MM.1S (cell line): ENCODE measurements around the gene RALA.
A peak's percentile ranks its signal among the peaks of the same experiment; 100 is the strongest.

ENCODE experiments used
- DNase-seq: peaks from one replicate; pipeline ENCODE4 v3.0.0-alpha.2; 2015
- H2AFZ ChIP-seq: fragments of 300-600 bp; sonication (generic); 2 replicates; pipeline ENCODE4 v1.6.0; 2016; ENCODE audit warnings: antibody characterized with exemption, low read length
- H3F3A ChIP-seq: fragments of 300-600 bp; sonication (generic); 2 replicates; pipeline ENCODE4 v1.6.1; 2016; ENCODE audit warnings: mild to moderate bottlenecking, antibody characterized with exemption, low read length, moderate library complexity, mixed read lengths; ENCODE audit not compliant: insufficient read depth
- H3K27ac ChIP-seq: fragments of 300-600 bp; sonication (generic); 2 replicates; pipeline ENCODE4 v1.5.1; 2016; ENCODE audit warnings: mild to moderate bottlenecking, low read length
- H3K27me3 ChIP-seq: fragments of 300-600 bp; sonication (generic); replicated peaks from 2 replicates; pipeline ENCODE4 v1.6.0; 2016; ENCODE audit warnings: low read length; ENCODE audit not compliant: insufficient read depth
- H3K36me3 ChIP-seq: fragments of 300-600 bp; sonication (generic); replicated peaks from 2 replicates; pipeline ENCODE4 v1.6.1; 2016; ENCODE audit warnings: mild to moderate bottlenecking, low read length, mixed read lengths; ENCODE audit not compliant: insufficient read depth
- H3K4me1 ChIP-seq: fragments of 300-600 bp; sonication (generic); 2 replicates; pipeline ENCODE4 v1.6.1; 2016; ENCODE audit warnings: low read length, mixed read lengths
- H3K4me2 ChIP-seq: fragments of 300-600 bp; sonication (generic); 2 replicates; pipeline ENCODE4 v1.6.0; 2016; ENCODE audit warnings: low read depth, low read length
- H3K4me3 ChIP-seq: fragments of 300-600 bp; sonication (generic); 2 replicates; pipeline ENCODE4 v1.5.1; 2016; ENCODE audit warnings: low read length, mixed read lengths
- H3K79me2 ChIP-seq: fragments of 300-600 bp; sonication (generic); 2 replicates; pipeline ENCODE4 v1.6.1; 2016; ENCODE audit warnings: mixed run types, low read length, mixed read lengths
- H3K9ac ChIP-seq: fragments of 300-600 bp; sonication (generic); 2 replicates; pipeline ENCODE4 v1.6.1; 2016; ENCODE audit warnings: low read length, mixed read lengths
- H3K9me2 ChIP-seq: fragments of 300-600 bp; sonication (generic); replicated peaks from 2 replicates; pipeline ENCODE4 v1.6.1; 2016; ENCODE audit warnings: mild to moderate bottlenecking, low read length, mixed read lengths; ENCODE audit not compliant: insufficient read depth
- H3K9me3 ChIP-seq: fragments of 300-600 bp; sonication (generic); replicated peaks from 2 replicates; pipeline ENCODE4 v1.6.1; 2016; ENCODE audit warnings: mild to moderate bottlenecking, low read length, mixed read lengths; ENCODE audit not compliant: insufficient read depth
- H4K20me1 ChIP-seq: fragments of 300-600 bp; sonication (generic); 2 replicates; pipeline ENCODE4 v1.6.1; 2016; ENCODE audit warnings: mild to moderate bottlenecking, low read length, moderate library complexity, mixed read lengths; ENCODE audit not compliant: insufficient read depth
- CTCF ChIP-seq: fragments of 300-600 bp; sonication (generic); IDR thresholded peaks from 2 replicates; pipeline ENCODE4 v1.5.1; 2016; ENCODE audit warnings: antibody characterized with exemption, low read length, mixed read lengths
- EZH2 ChIP-seq: fragments of 300-600 bp; sonication (generic); optimal IDR thresholded peaks from 2 replicates; pipeline ENCODE3; 2017; ENCODE audit warnings: low read depth, mild to moderate bottlenecking, antibody characterized with exemption, low read length, mixed read lengths
- EZH2phosphoT487 ChIP-seq: fragments of 300-600 bp; sonication (generic); IDR thresholded peaks from 2 replicates; pipeline ENCODE4 v1.6.1; 2018; ENCODE audit warnings: antibody characterized with exemption, low read length

RALA gene

GRCh38 chr7:39580149-39580874 lies 43.1 kb upstream of the RALA start:
- TF ChIP-seq EZH2 (no peak), CTCF (peak; percentile 82)
- Histone ChIP-seq H3K9me3 (no peaks in the 10 kb centered on the region), H3K27me3 (no peaks in the 10 kb centered on the region), H2AFZ (peak overlapping the region; percentile 19), H3K4me3 (no peak overlapping the region), H3K36me3 (no peaks in the 10 kb centered on the region), H4K20me1 (no peaks in the 10 kb centered on the region), H3F3A (no peaks in the 10 kb centered on the region), H3K9ac (no peak overlapping the region), H3K79me2 (no peaks in the 10 kb centered on the region), H3K4me1 (peaks cover 6% of the 10 kb centered on the region; the same call in 1 of the 2 replicates), H3K4me2 (no peak overlapping the region), H3K9me2 (no peaks in the 10 kb centered on the region), H3K27ac (no peak overlapping the region)
- peak; percentile 90 for DNase-seq

- no peak for TF ChIP-seq EZH2
- TF ChIP-seq EZH2phosphoT487, result no peak
- TF ChIP-seq CTCF, result no peak
- no peaks in the 10 kb centered on the region for H3K9me3 ChIP-seq
- no peak overlapping the region for H3K9ac ChIP-seq
- no peaks in the 10 kb centered on the region for H3K9me2 ChIP-seq
- H3K27ac ChIP-seq, result no peak overlapping the region
- no peaks in the 10 kb centered on the region for H3F3A ChIP-seq
- no peak overlapping the region for H3K4me3 ChIP-seq
- no peaks in the 10 kb centered on the region for H3K27me3 ChIP-seq
- H3K79me2 ChIP-seq, result no peaks in the 10 kb centered on the region
- DNase-seq, result no peak
- no peak overlapping the region for H3K4me2 ChIP-seq
- no peak overlapping the region for H2AFZ ChIP-seq
- H4K20me1 ChIP-seq, result no peaks in the 10 kb centered on the region
- H3K36me3 ChIP-seq, result no peaks in the 10 kb centered on the region
- H3K4me1 ChIP-seq, result peaks cover 6% of the 10 kb centered on the region; the same call in 1 of the 2 replicates
Observed at GRCh38 chr7:39582536-39582935, 40.8 kb upstream of the RALA start.

DNA sequence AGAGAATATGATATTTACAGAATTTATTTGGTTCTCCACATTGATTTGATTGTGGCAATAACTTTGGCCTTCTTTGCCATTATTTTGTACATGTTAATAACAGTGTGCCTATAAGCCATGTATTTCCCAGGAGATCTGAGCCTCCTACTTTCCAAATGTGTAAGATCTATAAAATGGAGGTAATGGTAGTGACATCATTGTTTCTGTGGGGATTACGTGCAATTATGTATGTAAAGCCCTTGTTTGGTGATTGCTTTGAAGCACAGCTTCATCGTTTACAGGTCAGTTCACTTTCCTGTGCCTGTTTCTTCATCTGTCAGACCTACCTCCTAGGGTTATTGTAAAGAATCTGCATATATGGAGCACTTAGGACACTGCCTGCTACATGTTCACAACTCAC lies 39.8 kb upstream of the RALA start:
- no peak for TF ChIP-seq CTCF
- no peak for TF ChIP-seq EZH2phosphoT487
- no peak for TF ChIP-seq EZH2
- DNase-seq, result no peak
- no peak overlapping the region for H2AFZ ChIP-seq

More for the DNA sequence above, 39.8 kb upstream of the RALA start:
- H3K9me2 ChIP-seq, result no peaks in the 10 kb centered on the region
- H4K20me1 ChIP-seq, result no peaks in the 10 kb centered on the region
- no peak overlapping the region for H3K27ac ChIP-seq
- no peaks in the 10 kb centered on the region for H3K79me2 ChIP-seq
- H3K9ac ChIP-seq, result no peak overlapping the region
- H3K4me2 ChIP-seq, result no peak overlapping the region
- H3K36me3 ChIP-seq, result no peaks in the 10 kb centered on the region
- no peaks in the 10 kb centered on the region for H3K9me3 ChIP-seq
- no peaks in the 10 kb centered on the region for H3F3A ChIP-seq
- no peaks in the 10 kb centered on the region for H3K27me3 ChIP-seq
- peaks cover 6% of the 10 kb centered on the region; the same call in 1 of the 2 replicates for H3K4me1 ChIP-seq
- H3K4me3 ChIP-seq, result no peak overlapping the region
